NCI-H748 (cell line): Measurements from ENCODE around the gene STK11.

Experiments
- DNase-seq: peaks from one replicate; lab custom pipeline; 2025; ENCODE audit not compliant: unreplicated experiment; lab: John Stamatoyannopoulos, UW

The STK11 gene

GRCh38 chr19:1272423-1273262, 67.1 kb downstream of the STK11 start:
- no peak for DNase-seq

DNA sequence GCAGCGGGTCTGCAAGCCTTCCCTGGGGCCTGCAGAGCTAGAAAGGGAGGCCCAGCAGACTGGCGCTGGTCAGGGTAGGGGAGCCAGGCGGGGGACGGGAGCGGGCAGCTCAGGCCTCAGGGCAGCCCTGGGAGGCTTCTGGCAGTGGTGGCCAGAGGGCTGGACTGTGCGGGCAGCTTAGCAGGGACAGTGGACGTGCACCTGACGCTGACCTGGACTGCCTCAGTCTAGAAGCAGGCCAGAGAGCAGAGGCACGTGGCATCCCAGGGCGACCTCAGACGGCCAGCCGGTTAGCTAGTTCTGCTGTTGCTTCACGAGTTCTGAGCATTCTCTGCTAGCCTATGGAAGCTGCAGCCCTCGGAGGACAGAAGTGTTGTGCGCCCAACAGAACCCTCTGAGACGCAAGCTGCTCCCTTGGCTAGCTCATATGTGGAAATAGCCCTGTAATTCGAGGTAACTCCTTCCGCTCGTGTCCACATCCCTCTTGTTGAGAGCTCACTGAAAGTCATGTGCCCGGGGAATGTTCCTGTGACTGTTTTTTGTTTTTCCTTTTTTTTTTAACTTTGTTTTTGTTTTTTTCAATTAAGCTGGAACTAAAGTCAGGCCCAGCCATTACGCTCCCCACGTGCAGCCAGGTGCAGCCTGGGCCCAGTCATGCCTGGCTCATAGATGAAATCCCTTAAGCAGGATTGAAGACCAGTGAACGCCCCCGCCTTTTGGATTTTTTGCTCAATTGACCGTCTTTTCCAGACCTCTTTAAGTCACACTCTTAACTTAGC, 67.9 kb downstream of the STK11 start:
- no peak for DNase-seq

DNA sequence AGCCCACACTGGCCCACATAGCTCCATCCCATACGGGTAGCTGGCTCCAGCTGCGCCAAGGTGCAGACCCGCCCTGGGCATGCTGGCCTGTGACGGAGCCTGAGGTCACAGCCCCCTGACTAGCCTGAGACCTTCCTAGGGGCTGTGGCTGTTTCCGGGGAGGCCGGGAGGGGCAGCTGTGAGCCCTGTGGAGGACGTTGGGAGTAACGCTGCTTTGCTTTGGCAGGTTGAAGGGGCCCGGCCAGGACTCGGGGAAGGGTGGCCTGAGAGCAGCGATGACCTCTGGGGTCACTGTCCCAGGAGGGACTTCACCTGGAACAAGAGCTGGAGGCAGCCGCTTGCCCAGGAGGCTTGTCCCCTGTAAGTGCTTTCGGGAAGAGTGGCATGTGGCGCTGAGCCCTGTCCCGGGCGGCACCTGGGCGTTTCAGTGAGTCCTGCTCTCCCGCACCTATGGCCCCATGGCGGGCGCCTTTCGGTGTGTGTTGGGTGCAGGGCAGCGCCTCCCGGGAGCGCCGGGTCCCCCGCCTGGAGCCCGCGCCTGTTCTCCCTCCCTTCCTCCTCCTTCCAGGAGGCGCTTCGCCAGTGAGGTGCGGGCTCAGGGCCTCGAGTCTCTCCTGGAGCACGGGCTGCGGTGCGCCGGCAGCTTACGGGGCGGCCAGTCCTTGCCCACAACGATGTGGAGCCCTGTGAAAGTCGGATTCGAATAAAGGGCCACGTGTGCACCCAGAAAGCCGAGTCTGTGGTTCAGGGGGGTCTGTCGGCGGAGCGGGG, 68.7 kb downstream of the STK11 start:
- DNase-seq: no peak

- peak; percentile 26 for DNase-seq
Measured at GRCh38 chr19:1274852-1275259, 69.3 kb downstream of the STK11 start.

DNA sequence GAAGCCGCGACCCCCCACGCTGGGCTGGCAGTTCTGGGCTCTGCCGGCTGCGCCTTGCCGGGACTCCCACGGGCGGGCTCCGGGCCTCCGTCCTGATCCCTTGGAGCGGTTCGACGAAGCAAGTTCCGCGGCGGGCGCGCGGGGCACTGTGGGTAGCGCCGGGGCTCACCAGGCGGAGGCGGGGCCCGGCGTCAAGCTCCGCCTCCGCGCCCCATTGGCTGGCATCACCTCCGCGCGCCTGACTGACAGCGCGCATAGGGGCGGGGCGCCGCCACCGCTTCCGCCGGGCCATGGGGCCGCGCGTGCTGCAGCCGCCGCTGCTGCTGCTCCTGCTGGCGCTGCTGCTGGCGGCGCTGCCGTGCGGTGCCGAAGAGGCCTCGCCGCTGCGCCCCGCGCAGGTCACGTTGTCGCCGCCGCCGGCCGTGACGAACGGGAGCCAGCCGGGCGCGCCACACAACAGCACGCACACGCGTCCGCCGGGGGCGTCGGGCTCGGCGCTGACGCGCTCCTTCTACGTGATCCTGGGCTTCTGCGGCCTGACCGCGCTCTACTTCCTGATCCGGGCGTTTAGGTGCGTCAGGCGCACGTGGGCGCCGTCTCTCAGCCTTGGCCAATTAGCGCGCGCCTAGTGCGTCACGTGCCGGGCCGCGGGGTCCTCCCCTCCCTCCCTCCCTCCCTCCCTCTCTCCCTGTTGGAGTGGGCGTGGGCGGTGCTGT, 69.8 kb downstream of the STK11 start, which contains the start of gene FAM174C:
Gene FAM174C, plus strand, starts transcription at position 271 of the 716 bp plus-strand sequence. Its CDS starts 20 bp downstream, at position 291.
- peak; percentile 95 for DNase-seq

GRCh38 chr19:1275976-1276627, 70.5 kb downstream of the STK11 start:
- DNase-seq: no peak

- peak; percentile 40 for DNase-seq
Measured at GRCh38 chr19:1276628-1277022, 71.0 kb downstream of the STK11 start.

- no peak for DNase-seq
Measured at GRCh38 chr19:1277061-1277460, 71.5 kb downstream of the STK11 start.
